ENCODE results near the gene TMCO4.

DNA sequence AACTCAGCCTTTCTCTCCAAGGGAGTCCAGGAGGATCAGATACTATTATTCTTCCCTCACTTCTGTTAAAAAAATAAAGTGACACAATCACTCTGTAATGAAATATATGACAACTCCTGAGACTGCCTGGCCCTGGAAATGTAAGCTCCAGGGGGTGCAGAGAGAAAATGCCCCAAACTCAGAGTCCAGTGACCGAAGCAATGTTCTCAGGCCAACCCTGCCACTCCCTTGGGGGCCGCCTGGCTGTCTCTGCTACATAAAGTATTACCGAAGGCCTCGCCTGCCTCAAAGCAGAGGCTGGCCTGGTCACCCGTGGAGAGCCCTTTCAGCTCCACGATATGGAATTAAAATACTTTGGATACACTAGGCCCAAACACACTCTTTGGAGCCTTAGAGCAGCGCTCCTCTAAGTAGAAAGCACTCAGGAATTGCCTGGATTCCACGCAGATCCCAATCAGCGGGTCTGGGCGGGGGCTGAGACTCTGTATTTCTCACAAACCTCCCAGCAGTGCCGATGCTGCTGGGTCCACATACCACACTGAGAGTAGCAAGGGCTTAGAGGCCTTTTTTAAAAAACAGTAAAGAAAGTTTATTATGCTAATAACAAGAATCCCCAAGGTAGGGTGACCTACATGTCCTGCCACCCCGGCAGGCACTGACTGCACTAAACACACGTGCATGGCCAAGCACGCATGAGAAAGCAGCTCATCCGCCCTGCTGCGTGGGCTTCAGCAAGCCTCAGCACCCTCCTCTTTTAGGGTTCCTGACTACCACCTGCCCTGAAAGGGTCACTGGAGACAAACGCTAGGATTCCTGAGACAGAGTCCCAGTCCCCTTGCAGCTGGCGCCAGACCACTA is 31.1 kb downstream of the TMCO4 start:
- TF ChIP-seq, protein P1, sequence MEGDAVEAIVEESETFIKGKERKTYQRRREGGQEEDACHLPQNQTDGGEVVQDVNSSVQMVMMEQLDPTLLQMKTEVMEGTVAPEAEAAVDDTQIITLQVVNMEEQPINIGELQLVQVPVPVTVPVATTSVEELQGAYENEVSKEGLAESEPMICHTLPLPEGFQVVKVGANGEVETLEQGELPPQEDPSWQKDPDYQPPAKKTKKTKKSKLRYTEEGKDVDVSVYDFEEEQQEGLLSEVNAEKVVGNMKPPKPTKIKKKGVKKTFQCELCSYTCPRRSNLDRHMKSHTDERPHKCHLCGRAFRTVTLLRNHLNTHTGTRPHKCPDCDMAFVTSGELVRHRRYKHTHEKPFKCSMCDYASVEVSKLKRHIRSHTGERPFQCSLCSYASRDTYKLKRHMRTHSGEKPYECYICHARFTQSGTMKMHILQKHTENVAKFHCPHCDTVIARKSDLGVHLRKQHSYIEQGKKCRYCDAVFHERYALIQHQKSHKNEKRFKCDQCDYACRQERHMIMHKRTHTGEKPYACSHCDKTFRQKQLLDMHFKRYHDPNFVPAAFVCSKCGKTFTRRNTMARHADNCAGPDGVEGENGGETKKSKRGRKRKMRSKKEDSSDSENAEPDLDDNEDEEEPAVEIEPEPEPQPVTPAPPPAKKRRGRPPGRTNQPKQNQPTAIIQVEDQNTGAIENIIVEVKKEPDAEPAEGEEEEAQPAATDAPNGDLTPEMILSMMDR (IDR thresholded peaks at IDR 0.05), result no peak
- TF ChIP-seq EZH2 (IDR thresholded peaks at IDR 0.05; ENCODE audit: borderline replicate concordance, insufficient read depth, low read depth, low read length, poor library complexity, severe bottlenecking), result no peak

Data from B cell (primary cell).